Sigmoid colon (tissue), 4 donors: ENCODE measurements around the gene LSM12.

ENCODE experiments used
- EP300 ChIP-seq, 4 donors: sonication (generic); formaldehyde crosslinking; IDR thresholded peaks; one replicate each; pipeline ENCODE4 v1.6.1; 2017; ENCODE audit warnings: antibody characterized with exemption in 4 of 4
- POLR2A ChIP-seq, 2 donors: fragments of 450-650 bp; IDR thresholded peaks; one replicate each; pipeline ENCODE4 v1.6.1; 2016; ENCODE audit warnings: antibody characterized with exemption in 2 of 2, mild to moderate bottlenecking in 2 of 2, moderate library complexity in 2 of 2
- POLR2AphosphoS5 ChIP-seq, 4 donors: sonication (generic); formaldehyde crosslinking; IDR thresholded peaks; one replicate each; pipeline ENCODE4 v1.6.1; 2017; ENCODE audit warnings: antibody characterized with exemption in 4 of 4
- TF ChIP-seq, protein P1 (sequence below), 4 experiments: fragments of 450-650 bp in 3 of 4; fragments of 200-600 bp in 1 of 4; IDR thresholded peaks; one replicate each; pipeline ENCODE4 v1.5.1; 2016 to 2019; ENCODE audit warnings: antibody characterized with exemption in 4 of 4, mild to moderate bottlenecking in 3 of 4, moderate library complexity in 2 of 4

GRCh38 chr17:44087319-44087718 is 20.8 kb upstream of the LSM12 start:
- TF ChIP-seq, protein P1, sequence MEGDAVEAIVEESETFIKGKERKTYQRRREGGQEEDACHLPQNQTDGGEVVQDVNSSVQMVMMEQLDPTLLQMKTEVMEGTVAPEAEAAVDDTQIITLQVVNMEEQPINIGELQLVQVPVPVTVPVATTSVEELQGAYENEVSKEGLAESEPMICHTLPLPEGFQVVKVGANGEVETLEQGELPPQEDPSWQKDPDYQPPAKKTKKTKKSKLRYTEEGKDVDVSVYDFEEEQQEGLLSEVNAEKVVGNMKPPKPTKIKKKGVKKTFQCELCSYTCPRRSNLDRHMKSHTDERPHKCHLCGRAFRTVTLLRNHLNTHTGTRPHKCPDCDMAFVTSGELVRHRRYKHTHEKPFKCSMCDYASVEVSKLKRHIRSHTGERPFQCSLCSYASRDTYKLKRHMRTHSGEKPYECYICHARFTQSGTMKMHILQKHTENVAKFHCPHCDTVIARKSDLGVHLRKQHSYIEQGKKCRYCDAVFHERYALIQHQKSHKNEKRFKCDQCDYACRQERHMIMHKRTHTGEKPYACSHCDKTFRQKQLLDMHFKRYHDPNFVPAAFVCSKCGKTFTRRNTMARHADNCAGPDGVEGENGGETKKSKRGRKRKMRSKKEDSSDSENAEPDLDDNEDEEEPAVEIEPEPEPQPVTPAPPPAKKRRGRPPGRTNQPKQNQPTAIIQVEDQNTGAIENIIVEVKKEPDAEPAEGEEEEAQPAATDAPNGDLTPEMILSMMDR (IDR thresholded peaks at IDR 0.05): no peak
- TF ChIP-seq POLR2A (IDR thresholded peaks at IDR 0.05) (no peak), EP300 (IDR thresholded peaks at IDR 0.05) (no peak), POLR2AphosphoS5 (IDR thresholded peaks at IDR 0.05) (no peak)
